GM19438 (cell line): Measurements from ENCODE around the gene EFCAB11.

Experiments used
- ATAC-seq: cut with Tn5 transposase; IDR thresholded peaks from one replicate; pipeline ENCODE4 v1.9.1; 2021; ENCODE audit warnings: low read depth; ENCODE audit not compliant: unreplicated experiment

EFCAB11 gene

GRCh38 chr14:89779707-89780106 lies 174.8 kb downstream of the EFCAB11 start:
- ATAC-seq = no peak

DNA sequence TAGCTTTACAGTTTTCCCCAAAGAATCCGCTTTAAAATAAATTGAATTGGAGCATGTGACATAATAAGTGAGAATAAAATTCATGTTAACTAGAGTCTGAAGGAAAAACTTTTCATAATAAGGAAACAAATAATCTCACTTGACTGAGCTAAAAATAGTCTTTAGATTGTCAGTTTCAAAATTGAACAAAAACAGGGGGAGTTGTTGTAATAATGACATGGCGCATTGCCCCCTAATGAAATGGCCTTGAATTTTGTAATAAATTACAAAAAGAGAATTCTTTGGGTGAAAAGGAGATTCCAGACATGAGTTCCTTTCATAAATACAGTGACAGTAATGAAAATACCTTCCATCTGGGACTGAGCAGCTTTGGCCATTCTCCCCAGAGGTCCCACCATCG lies 178.6 kb downstream of the EFCAB11 start:
- ATAC-seq = no peak

DNA sequence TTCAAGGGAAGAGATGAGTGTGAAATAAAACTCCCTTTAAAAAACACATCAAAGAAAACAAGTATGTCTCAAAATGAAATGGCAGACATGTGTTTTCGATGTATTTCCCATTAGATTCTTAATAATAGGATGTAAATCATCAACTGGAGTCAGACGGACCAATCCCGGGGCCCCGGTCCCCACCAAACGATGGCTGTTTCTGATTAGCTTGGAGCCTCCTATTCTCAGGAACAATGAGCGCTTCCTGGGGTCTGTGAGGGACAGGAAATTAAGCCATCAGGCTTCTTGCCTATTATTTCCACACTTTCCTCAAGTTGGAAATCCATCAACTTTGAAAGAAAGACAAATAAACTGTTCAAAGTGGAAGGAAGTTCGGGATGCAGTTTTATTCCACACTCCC lies 179.4 kb downstream of the EFCAB11 start:
- no peak for ATAC-seq

DNA sequence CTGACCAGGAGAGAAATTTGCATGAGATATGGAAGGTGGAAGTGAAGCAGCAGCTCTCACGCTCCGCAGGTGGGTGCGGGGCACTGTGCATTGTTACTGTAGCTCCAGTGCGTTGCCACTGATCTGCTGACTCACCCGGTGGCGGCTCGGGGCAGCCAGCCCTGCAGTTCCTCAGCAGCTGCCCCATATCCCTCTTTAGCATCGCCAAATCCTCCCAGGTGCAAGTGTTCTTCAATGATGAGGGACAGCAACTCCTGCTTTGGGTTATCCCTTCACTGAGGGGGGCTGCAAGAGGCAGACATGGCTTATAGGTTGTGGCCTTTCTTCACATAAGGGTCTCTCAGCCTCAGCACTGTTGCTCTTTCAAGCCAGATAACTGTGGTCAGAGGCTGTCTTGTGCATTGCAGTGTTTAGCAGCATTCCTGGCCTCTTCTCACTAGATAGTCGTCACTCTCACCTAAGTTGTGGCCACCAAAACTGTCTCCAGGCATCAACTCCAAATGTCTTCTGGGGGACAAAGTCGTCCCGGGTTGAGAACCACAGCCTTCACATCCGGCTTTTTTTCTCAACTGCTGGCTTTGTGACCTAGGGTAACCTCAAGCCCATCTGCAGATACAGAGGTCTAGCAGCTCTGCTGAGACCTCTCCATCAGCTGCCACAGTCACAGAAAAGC lies 180.8 kb downstream of the EFCAB11 start:
- peak; percentile 85 for ATAC-seq

DNA sequence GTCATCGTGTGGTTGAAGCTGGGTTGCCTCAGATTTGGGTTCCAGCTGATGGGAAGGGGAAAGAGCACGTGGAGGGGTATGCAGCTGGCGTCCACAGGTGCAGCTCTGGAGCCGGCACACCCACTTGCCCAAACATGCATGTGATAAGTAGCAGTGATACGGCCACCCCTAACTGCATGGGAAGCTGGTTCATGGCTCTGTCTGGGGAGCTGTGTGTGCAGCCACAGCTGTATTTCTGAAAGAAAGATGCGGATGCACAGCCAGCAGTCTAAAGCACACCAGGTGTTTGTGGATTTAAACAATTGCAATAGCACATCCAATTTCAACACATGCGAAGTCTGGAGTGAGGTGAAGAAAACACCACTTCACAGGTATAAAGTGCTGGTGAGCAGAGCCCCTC lies 181.4 kb downstream of the EFCAB11 start:
- peak; percentile 66 for ATAC-seq

DNA sequence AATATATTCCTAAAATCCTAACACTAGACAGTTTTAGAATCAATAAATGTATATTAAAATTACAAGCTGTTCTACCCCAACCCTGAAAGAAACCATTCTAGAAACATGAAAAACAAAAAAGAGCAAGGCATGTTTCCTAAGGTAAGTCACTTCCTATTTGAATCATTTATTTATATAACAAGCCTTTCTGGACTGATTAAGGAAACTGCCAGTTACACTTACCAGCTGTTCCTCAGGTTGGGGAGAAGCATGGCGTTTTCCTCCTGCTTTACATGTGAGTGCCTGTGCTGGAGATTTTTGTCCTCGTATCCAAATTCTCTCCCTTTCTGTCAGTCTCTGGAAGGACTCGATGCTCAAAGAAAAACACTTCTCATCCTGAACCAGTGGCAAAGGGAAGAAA lies 183.3 kb downstream of the EFCAB11 start:
- no peak for ATAC-seq

DNA sequence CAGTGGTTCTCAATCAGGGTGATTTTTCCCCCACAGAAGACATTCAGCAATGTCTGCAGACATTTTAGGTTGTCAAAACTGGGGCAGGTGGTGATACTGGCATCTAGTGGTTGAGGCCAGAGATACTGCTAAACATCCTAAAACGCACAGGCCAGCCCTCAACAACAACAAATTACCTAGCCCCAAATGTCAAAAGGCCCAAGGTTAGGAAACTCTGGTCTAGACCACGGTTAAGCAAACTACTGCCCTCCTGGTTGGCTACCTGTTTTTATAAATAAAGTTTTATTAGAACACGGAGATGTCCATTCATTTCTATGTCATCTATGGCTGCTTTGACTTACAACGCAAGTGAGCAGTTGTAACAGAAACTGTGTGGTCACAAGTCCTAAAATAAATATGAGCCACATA lies 186.7 kb downstream of the EFCAB11 start:
- ATAC-seq = peak; percentile 87

DNA sequence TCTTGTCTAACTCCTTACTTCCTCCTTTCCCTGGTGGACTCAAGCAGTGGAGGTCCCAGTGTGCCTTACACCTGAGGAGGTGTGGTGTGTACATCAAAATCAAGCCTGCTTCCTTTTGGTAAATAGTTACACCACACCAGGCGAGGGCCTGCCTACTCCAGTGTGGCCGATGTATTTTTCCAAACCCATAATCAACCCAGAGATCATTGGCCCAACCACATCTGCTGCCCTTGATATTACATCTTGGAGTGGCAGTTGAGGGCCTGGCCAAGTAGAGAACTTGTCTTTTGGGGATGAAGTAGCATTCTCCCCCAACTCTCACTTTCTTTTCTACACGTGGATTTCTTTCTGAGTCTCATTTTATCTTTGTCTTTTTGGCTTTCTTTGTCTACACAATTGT lies 187.4 kb downstream of the EFCAB11 start:
- ATAC-seq = no peak

DNA sequence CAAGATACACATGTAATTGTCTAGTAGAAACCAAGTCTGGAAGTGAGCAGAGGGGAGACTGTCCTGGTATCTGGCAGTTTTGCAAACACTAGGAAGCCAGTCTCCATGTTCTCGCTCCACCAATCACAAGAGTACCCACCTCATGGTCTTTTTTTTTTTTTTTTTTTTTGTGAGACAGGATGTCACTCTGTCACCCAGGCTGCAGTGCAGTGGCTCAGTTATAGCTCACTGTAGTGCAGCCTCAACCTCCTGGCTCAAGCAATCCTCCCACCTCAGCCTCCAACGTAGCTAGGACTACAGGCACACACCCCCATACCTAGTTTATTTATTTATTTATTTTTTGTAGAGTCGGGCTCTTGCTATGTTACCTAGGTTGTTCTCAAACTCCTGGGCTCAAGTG lies 189.2 kb downstream of the EFCAB11 start:
- ATAC-seq = no peak

DNA sequence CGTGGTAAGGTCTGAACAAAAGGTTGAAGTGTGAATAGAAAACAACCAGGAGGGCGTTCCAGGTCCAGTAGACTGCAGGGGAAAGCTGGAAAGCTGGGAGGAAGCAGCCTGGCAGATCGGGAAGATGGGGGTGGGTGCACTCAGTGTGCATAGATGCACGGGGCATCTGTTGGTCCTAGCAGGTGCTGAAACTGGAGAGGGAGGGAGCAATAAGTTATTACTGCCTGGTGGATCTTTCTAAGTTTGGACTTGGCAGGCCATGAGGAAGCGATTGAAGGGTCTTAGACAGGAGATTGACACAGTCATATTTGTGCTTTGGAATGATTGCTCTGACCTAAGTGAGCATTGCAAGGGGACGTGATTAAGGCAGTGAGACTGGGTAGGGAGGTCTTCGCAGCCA lies 194.4 kb downstream of the EFCAB11 start:
- no peak for ATAC-seq

GRCh38 chr14:89757313-89757939 lies 197.1 kb downstream of the EFCAB11 start:
- ATAC-seq = no peak

GRCh38 chr14:89755816-89756215 lies 198.7 kb downstream of the EFCAB11 start:
- ATAC-seq = no peak

- no peak for ATAC-seq
These were observed 200.6 kb downstream of the EFCAB11 start for GRCh38 chr14:89753828-89754412.

DNA sequence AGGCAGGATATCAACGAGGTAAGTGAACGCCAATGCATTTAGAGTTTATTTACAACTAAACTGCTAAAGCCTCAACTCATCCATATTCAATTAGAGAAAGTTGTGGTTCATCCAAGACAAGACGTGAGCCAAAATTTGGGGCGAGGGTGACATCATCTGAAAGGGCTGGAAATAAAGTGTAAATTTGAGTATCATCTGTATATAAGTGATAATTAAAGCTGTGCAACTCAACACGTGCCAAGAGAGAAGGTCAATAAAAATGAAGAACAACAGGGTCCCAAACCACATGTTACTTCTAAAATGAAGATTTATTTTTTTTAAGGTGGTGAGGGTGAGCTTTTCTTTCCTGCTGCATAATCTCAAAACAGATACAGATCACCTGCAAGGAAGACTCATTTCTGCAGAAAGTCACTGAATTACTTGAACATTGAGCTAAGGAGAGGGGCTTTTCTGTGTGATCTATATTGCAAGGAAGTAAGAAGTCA lies 203.6 kb downstream of the EFCAB11 start:
- ATAC-seq = no peak

DNA sequence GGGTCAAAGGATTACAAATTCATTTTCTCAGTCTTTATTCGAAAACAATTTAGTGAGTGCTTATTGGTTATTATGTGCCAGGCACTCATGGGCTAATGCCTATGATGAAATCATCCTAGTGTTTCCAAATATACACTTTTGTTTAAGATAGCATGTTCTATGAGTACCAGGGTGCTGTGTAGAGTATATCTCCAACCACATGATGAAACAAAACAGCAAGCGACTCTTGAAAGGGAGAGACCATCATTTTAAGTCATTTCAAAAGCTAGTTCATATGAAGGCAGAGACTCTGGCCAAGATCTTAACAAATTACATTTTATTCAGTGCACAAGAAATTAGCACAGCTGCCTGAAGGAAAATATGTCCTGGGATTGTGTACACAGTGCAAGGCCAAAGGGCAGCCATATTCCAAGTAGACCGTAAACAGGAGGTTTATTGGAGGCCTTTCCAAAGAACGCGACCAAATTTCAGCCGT lies 204.2 kb downstream of the EFCAB11 start:
- ATAC-seq = no peak

- no peak for ATAC-seq
These were observed 206.5 kb downstream of the EFCAB11 start for GRCh38 chr14:89748004-89748403.

DNA sequence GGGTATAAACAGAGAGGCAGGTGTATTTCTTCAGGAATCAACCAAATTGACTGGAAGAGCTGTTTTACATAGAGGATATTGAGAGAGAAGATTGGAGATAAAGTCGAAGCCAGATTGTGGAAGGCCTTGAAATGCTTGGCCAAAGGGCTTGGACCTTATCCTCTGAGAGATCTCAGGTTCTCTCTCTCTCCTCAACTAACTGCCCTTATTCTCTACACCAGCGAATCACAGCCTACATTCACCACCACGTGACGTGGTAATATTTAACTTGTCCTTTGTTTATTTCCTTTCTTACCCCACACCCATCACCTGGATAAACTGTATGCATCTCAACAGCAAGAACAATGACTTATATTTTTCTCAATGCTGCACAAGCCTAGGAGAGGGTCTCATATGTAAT lies 207.4 kb downstream of the EFCAB11 start:
- ATAC-seq = no peak

- ATAC-seq = no peak
These were observed 207.9 kb downstream of the EFCAB11 start for GRCh38 chr14:89746654-89747053.

- ATAC-seq = no peak
These were observed 208.4 kb downstream of the EFCAB11 start for GRCh38 chr14:89746135-89746534.
